Measurements from ENCODE around the gene PTBP3. TPM values are rescaled to one million over a fixed set of nuclear protein-coding genes. Genes with fewer than 3 reads are reported as not detected.
"Not testable (repeated sequence)": the region's sequence is repeated elsewhere in the genome, so short reads cannot be mapped to it uniquely, and the experiment has no call there.

Gene PTBP3
- polyA plus RNA-seq, 1 donor from 2014 or later = 36.1 TPM

DNA sequence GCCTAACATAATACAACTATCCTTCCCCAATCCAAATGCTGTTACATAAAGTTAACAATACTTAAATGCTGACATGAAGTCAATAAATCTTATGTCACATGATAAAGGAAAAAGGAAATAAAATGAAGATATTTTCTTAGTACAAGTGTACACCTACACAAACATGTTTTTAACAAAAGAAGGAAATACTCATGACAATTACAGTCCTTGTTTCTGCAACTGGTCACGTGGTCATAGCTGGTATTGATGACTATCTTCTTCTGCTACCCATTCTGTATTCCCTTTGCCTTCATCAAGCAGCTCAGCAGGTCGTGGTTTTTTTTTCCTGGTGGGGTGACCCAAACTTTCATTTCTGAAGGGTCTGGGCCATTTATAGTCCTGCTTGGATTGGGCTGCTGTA lies 40.2 kb upstream of the PTBP3 start:
- H3K27ac ChIP-seq (ENCODE audit: low read length); H3K9me3 ChIP-seq (ENCODE audit: low read length); H3K79me2 ChIP-seq (replicated peaks; ENCODE audit: insufficient read depth, low read length): not testable (repeated sequence)

DNA sequence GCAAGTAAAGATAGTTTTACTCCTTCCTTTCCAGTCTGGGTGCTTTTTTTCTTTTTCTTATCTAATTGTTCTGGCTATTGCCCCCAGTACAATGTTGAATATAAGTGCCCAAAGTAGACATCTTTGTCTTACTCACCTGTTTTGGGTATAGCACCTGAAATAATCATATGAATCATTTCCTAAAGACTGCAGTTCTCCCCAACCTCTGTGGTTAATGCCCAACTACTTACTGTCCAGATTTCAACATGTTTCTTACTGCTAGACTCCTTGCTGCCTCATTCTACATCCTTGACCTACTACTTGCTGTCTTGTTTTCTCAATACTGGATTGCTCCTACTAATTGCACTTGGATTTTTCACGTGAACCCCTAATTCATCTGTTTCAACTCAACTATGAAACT lies 37.6 kb upstream of the PTBP3 start:
- H4K20me1 ChIP-seq (ENCODE audit: insufficient read depth) = no peaks in the 10 kb centered on the region
- no peak overlapping the region for H3K4me2 ChIP-seq (ENCODE audit: low read length)
- H3K9ac ChIP-seq (ENCODE audit: low read length) = no peak overlapping the region
- H3K9me2 ChIP-seq (ENCODE audit: insufficient read depth, low read length) = no peaks in the 10 kb centered on the region
- no peaks in the 10 kb centered on the region for H3K36me3 ChIP-seq (ENCODE audit: insufficient read depth, low read length)
- H3F3A ChIP-seq (ENCODE audit: insufficient read depth, low read length, poor library complexity, severe bottlenecking) = no peaks in the 10 kb centered on the region
- no peak for TF ChIP-seq RAD21 (conservative IDR thresholded peaks at IDR 0.05)
- H3K79me2 ChIP-seq (replicated peaks; ENCODE audit: insufficient read depth, low read length) = no peaks in the 10 kb centered on the region
- no peaks in the 10 kb centered on the region for H3K27me3 ChIP-seq (ENCODE audit: insufficient read depth, low read depth, low read length)
- no peak overlapping the region for H3K27ac ChIP-seq (ENCODE audit: low read length)
- H3K4me3 ChIP-seq (ENCODE audit: low read length) = no peak overlapping the region
- H3K9me3 ChIP-seq (ENCODE audit: low read length) = peaks cover 5% of the 10 kb centered on the region
- no peak overlapping the region for H2AFZ ChIP-seq (ENCODE audit: low read depth, low read length)

More for the DNA sequence above, 40.2 kb upstream of the PTBP3 start:
- H3K36me3 ChIP-seq (ENCODE audit: insufficient read depth, low read length); H2AFZ ChIP-seq (ENCODE audit: low read depth, low read length); H3K27me3 ChIP-seq (ENCODE audit: insufficient read depth, low read depth, low read length); H3K4me3 ChIP-seq (ENCODE audit: low read length); H3K4me2 ChIP-seq (ENCODE audit: low read length); H3F3A ChIP-seq (ENCODE audit: insufficient read depth, low read length, poor library complexity, severe bottlenecking); H4K20me1 ChIP-seq (ENCODE audit: insufficient read depth); H3K9ac ChIP-seq (ENCODE audit: low read length); H3K9me2 ChIP-seq (ENCODE audit: insufficient read depth, low read length): not testable (repeated sequence)

DNA sequence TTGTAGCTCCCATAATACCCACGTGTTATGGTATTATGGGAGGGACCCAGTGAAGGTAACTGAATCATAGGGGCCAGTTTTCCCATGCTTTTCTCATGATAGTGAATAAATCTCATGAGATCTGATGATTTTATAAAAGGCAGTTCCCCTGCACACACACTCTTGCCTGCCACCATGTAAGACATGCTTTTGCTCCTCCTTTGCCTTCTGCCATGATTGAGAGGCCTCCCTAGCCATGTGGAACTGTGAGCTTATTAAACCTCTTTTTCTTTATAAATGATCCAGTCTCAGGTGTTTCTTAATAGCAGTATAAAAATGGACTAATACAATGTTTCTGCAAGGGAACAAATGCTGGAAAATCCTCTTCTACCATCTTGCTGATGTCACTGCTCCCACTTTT lies 36.4 kb upstream of the PTBP3 start:
- Histone ChIP-seq H3K4me2 (ENCODE audit: low read length) (no peak overlapping the region), H3K36me3 (ENCODE audit: insufficient read depth, low read length) (no peaks in the 10 kb centered on the region), H2AFZ (ENCODE audit: low read depth, low read length) (no peak overlapping the region), H3K9me3 (ENCODE audit: low read length) (peaks cover 5% of the 10 kb centered on the region), H3K27me3 (ENCODE audit: insufficient read depth, low read depth, low read length) (no peaks in the 10 kb centered on the region), H4K20me1 (ENCODE audit: insufficient read depth) (no peaks in the 10 kb centered on the region), H3F3A (ENCODE audit: insufficient read depth, low read length, poor library complexity, severe bottlenecking) (no peaks in the 10 kb centered on the region), H3K27ac (ENCODE audit: low read length) (no peak overlapping the region), H3K79me2 (replicated peaks; ENCODE audit: insufficient read depth, low read length) (no peaks in the 10 kb centered on the region), H3K9ac (ENCODE audit: low read length) (no peak overlapping the region), H3K4me3 (ENCODE audit: low read length) (no peak overlapping the region), H3K9me2 (ENCODE audit: insufficient read depth, low read length) (no peaks in the 10 kb centered on the region)
- TF ChIP-seq EZH2 (IDR thresholded peaks at IDR 0.05; ENCODE audit: borderline replicate concordance, insufficient read depth, low read length, poor library complexity, severe bottlenecking) (no peak), EP300 (conservative IDR thresholded peaks at IDR 0.05; ENCODE audit: poor library complexity, severe bottlenecking) (no peak), CTCF (IDR thresholded peaks at IDR 0.05; ENCODE audit: poor library complexity, severe bottlenecking) (no peak), TAF1 (IDR thresholded peaks at IDR 0.05; ENCODE audit: low read depth) (no peak), POLR2AphosphoS5 (IDR thresholded peaks at IDR 0.05) (no peak), RAD21 (conservative IDR thresholded peaks at IDR 0.05) (no peak), MXI1 (conservative IDR thresholded peaks at IDR 0.05; ENCODE audit: poor library complexity, severe bottlenecking) (no peak), REST (IDR thresholded peaks at IDR 0.05; ENCODE audit: borderline replicate concordance) (no peak), SMC3 (conservative IDR thresholded peaks at IDR 0.05; ENCODE audit: poor library complexity) (no peak)

All from neural cell (in vitro differentiated cells).